HUES6 (cell line): ENCODE results near the gene SCAF4.

ENCODE experiments used
- H3K27ac ChIP-seq: 2 replicates; pipeline ENCODE4 v1.7.0; 2013; ENCODE audit warnings: low read depth, mild to moderate bottlenecking, low read length, inconsistent platforms
- H3K27me3 ChIP-seq: 2 replicates; pipeline ENCODE4 v1.6.1; 2013; ENCODE audit warnings: low read length; ENCODE audit not compliant: control insufficient read depth, insufficient read depth
- H3K36me3 ChIP-seq: 2 replicates; pipeline ENCODE4 v1.6.1; 2013; ENCODE audit warnings: low read length; ENCODE audit not compliant: control insufficient read depth, insufficient read depth
- H3K4me1 ChIP-seq: 2 replicates; pipeline ENCODE4 v1.6.1; 2013; ENCODE audit warnings: low read length; ENCODE audit not compliant: control insufficient read depth, insufficient read depth
- H3K4me3 ChIP-seq: 2 replicates; pipeline ENCODE4 v1.5.1; 2013; ENCODE audit warnings: low read depth, low read length
- H3K9ac ChIP-seq: one replicate; pipeline ENCODE4 v1.6.1; 2013; ENCODE audit warnings: mild to moderate bottlenecking, low read length
- H3K9me3 ChIP-seq: 2 replicates; pipeline ENCODE4 v1.6.1; 2013; ENCODE audit warnings: low read depth, low read length; ENCODE audit not compliant: control insufficient read depth, insufficient read depth

SCAF4 gene

DNA sequence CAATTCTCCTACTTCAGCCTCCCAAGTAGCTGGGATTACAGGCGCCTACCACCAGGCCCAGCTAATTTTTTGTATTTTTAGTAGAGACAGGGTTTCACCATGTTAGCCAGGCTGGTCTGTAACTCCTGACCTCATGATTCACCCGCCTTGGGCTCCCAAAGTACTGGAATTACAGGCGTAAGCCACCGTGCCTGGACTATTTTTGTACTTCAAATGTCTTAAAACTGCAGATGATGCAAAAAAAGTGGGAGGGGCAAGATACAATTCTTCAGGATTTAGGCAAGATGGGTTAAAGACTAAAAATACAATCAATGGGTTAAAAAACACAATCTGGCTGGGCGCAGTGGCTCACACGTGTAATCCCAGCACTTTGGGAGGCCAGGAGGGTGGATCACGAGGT lies 4.7 kb downstream of the SCAF4 start:
- H3K4me1 ChIP-seq: peaks cover 22% of the 10 kb centered on the region
- no peak overlapping the region for H3K9ac ChIP-seq
- no peaks in the 10 kb centered on the region for H3K27me3 ChIP-seq
- H3K4me3 ChIP-seq: no peak overlapping the region
- peaks cover 3% of the 10 kb centered on the region; the same call in 1 of the 2 replicates for H3K9me3 ChIP-seq
- no peak overlapping the region for H3K27ac ChIP-seq
- H3K36me3 ChIP-seq: peaks cover 17% of the 10 kb centered on the region; the same call in 1 of the 2 replicates

- no peaks in the 10 kb centered on the region for H3K27me3 ChIP-seq
- no peak overlapping the region for H3K4me3 ChIP-seq
- no peak overlapping the region for H3K9ac ChIP-seq
- peaks cover 22% of the 10 kb centered on the region for H3K4me1 ChIP-seq
- peaks cover 17% of the 10 kb centered on the region; the same call in 1 of the 2 replicates for H3K36me3 ChIP-seq
- H3K9me3 ChIP-seq: peaks cover 3% of the 10 kb centered on the region; the same call in 1 of the 2 replicates
- H3K27ac ChIP-seq: no peak overlapping the region
These were observed 5.5 kb downstream of the SCAF4 start for GRCh38 chr21:31726407-31726806.

DNA sequence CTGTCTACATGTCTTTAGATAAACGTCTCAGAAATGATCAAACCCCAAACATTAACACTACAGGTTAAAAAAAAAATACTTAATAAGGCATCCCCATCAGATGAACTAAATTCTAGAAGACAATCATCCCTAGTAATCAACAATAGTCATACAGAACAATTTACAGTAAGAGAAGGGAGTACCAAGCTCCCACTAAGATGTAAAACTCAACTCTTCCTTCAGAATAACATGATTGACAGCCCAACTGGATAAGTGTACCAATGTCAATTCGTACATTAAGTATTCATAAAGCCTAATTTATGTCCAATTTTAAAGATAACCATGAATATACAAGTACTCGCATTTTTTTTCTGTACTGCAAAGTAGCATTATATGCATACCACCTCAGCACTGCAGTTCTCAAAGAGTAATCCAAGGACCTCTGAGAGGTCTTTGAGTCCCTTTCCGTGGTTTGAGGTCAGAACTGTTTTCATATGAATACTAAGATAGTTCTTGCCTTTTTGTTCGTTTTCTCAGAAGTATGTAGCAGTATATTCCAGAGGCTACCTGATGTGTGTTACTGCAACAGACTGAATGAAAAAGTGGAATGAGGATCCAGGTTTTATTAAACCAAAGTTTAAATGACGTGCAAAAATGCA lies 6.6 kb downstream of the SCAF4 start:
- H3K27ac ChIP-seq: no peak overlapping the region
- peaks cover 3% of the 10 kb centered on the region; the same call in 1 of the 2 replicates for H3K9me3 ChIP-seq
- H3K4me1 ChIP-seq: peaks cover 24% of the 10 kb centered on the region
- H3K4me3 ChIP-seq: no peak overlapping the region
- peaks cover 17% of the 10 kb centered on the region; the same call in 1 of the 2 replicates for H3K36me3 ChIP-seq
- H3K9ac ChIP-seq: no peak overlapping the region
- no peaks in the 10 kb centered on the region for H3K27me3 ChIP-seq

DNA sequence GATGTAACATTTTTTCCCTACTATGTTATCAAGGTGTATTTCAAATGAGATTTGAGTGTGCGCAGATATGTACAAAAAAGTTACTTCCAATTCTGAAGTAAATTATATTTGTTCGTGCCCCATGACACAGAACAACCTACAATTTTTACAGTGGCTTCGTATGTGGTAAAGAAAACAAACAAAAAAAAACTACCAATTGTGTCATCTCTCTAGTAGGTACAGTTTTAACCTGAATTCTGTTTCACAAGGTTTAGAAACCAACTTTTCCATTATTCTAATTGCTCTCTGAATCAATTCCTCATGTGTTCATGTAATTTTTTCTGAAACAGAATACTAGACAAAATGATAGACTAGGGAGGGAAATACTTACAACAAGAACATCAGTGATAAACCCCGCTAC lies 7.4 kb downstream of the SCAF4 start:
- H3K36me3 ChIP-seq: peaks cover 17% of the 10 kb centered on the region; the same call in 1 of the 2 replicates
- peaks cover 20% of the 10 kb centered on the region; the same call in 1 of the 2 replicates for H3K4me1 ChIP-seq
- no peak overlapping the region for H3K9ac ChIP-seq
- H3K27me3 ChIP-seq: no peaks in the 10 kb centered on the region
- H3K27ac ChIP-seq: no peak overlapping the region
- no peak overlapping the region for H3K4me3 ChIP-seq
- H3K9me3 ChIP-seq: peaks cover 3% of the 10 kb centered on the region; the same call in 1 of the 2 replicates

- H3K27ac ChIP-seq: no peak overlapping the region
These were observed 10.5 kb downstream of the SCAF4 start for GRCh38 chr21:31721381-31721780.

DNA sequence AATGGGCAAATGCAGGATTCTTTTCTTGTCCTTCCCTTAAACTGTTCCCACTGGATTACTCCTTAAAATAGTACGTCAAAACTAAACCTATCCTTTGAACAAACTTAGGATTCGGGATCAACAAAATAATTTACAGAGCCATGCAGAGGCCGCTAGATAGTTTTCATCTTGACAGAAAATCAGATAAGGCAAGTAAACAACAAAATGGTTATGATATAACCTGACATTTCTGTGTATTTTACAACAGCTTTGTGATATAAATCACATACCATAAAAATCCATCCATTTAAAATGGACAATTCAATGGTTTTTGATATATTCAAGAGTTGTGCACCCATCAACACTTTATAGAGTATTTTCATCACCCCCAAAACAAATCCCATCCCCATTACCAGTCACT lies 11.2 kb downstream of the SCAF4 start:
- H3K4me1 ChIP-seq: peaks cover 21% of the 10 kb centered on the region
- no peak overlapping the region for H3K4me3 ChIP-seq
- no peaks in the 10 kb centered on the region for H3K36me3 ChIP-seq
- H3K27me3 ChIP-seq: no peaks in the 10 kb centered on the region
- H3K27ac ChIP-seq: no peak overlapping the region
- no peaks in the 10 kb centered on the region for H3K9me3 ChIP-seq
- H3K9ac ChIP-seq: no peak overlapping the region

More at GRCh38 chr21:31721381-31721780, 10.5 kb downstream of the SCAF4 start:
- no peak overlapping the region for H3K4me3 ChIP-seq
- H3K9me3 ChIP-seq: peaks cover 2% of the 10 kb centered on the region; the same call in 1 of the 2 replicates
- H3K27me3 ChIP-seq: no peaks in the 10 kb centered on the region
- H3K36me3 ChIP-seq: peaks cover 1% of the 10 kb centered on the region; the same call in 1 of the 2 replicates
- no peak overlapping the region for H3K9ac ChIP-seq
- H3K4me1 ChIP-seq: peaks cover 15% of the 10 kb centered on the region; the same call in 1 of the 2 replicates

DNA sequence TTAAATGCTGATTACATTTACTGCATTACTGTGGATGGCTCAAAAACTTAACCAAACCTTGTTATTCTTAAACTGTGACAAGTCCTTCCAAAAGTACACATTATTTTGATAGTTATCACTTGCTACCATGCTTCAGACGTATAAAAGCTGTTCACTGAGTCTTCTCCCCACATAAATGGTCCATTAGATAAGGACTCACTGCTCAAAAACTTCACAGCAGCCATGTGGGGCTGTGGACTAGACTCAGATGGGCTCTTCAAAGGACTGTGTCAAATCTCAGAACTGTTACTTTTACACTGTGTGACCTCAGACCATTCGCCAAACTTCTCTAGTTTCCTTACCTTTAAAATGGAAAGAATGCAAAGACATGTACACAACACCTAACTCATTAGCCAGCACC lies 11.6 kb downstream of the SCAF4 start:
- Histone ChIP-seq H3K27me3 (no peaks in the 10 kb centered on the region), H3K36me3 (no peaks in the 10 kb centered on the region), H3K4me3 (no peak overlapping the region), H3K9me3 (no peaks in the 10 kb centered on the region), H3K9ac (no peak overlapping the region), H3K27ac (no peak overlapping the region), H3K4me1 (peaks cover 23% of the 10 kb centered on the region)

GRCh38 chr21:31716106-31716505 lies 15.8 kb downstream of the SCAF4 start:
- Histone ChIP-seq H3K36me3 (no peaks in the 10 kb centered on the region), H3K9ac (no peak overlapping the region), H3K27me3 (no peaks in the 10 kb centered on the region), H3K4me3 (no peak overlapping the region), H3K4me1 (peaks cover 41% of the 10 kb centered on the region), H3K27ac (0 out of 2 replicates have a peak overlapping the region, but pooled peaks have one; percentile 9), H3K9me3 (no peaks in the 10 kb centered on the region)

DNA sequence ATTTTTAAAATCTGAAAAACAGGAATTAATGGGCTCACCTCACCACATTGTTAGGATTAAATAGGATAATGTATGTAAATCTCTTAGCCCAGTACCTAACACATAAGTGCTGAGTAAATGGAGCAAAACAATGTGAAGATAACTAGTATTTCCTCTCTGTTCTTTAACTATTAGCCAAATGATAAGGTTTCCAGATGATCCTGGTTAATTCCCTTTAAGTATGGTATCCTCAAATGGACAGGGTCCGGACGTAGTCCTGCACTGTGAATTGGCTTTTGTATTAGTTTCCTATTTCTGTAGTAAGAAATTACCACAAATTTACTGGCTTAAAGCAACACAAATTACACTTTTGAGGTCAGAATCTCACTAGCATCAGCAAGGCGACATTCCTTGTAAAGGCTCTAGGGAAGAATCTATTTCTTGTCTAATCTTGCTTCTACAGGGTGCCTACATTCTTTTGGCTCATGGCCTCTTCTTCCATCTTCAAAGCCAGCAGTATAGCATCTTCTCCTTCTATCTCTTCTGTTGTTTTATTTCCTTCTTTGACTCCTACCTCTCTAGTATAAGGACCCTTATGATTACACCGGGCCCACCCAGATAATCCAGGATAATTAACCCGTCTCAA lies 17.1 kb downstream of the SCAF4 start:
- no peak overlapping the region for H3K9ac ChIP-seq
- H3K27ac ChIP-seq: 0 out of 2 replicates have a peak overlapping the region, but pooled peaks have one; percentile 3
- no peaks in the 10 kb centered on the region for H3K36me3 ChIP-seq
- H3K4me3 ChIP-seq: no peak overlapping the region
- no peaks in the 10 kb centered on the region for H3K9me3 ChIP-seq
- peaks cover 38% of the 10 kb centered on the region for H3K4me1 ChIP-seq
- no peaks in the 10 kb centered on the region for H3K27me3 ChIP-seq

DNA sequence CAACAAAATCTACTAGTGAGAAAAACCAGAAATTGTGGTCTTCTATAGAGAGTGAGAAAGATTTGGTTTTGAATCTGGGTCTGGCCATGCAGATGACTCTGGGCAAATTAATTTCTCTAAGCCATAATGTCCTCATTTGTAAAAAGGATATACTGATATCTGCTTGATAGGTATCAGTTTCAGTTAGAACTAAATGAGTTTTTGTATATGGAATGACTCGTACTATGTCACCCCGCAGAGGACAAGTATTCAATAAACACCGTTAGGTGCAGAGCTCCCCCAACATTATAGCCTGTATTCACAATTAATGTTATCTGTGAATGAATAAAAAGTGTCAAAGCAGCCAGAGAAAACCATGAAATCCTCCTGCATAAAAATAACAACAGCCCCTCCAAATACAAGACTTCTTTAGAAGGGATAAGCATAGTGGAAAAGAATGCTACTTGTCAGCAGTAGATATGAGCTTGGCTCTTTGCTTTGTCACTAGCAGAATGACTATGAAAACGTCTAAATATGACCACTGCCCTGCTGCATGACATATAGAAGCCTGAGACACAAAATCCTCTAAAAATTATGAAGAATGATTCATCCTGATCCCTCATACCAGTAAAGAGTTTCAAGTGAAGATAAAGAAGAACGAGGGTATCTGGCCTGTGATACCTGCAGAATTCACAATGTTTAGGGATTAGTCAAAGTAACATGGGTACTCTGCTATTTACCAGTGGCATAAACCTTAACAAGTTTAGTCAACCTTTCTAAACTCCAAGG lies 17.8 kb downstream of the SCAF4 start:
- Histone ChIP-seq H3K36me3 (no peaks in the 10 kb centered on the region), H3K9me3 (no peaks in the 10 kb centered on the region), H3K4me3 (no peak overlapping the region), H3K27ac (peak overlapping the region; percentile 3; the same call in 1 of the 2 replicates), H3K27me3 (no peaks in the 10 kb centered on the region), H3K9ac (no peak overlapping the region), H3K4me1 (peaks cover 38% of the 10 kb centered on the region)

DNA sequence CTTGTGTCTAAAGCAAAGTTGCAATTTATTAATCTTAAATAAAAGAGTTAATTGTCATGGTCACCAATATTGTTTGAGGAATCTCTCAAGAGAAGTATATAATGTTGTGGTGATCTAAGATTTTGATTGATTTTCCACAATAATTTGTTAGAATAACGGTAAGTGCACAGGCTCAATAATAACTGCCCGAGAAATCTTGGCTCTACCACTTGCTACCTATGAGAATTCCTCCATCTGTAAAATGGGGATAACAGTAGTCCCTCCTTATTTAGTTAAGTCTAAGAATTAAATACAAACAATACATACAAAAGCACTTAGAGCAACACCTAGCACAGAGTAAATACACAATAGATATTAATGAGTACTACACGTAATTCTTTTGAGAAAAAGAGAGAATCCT lies 18.8 kb downstream of the SCAF4 start:
- H3K27ac ChIP-seq: no peak overlapping the region

More for the DNA sequence above, 18.8 kb downstream of the SCAF4 start:
- no peak overlapping the region for H3K9ac ChIP-seq
- no peaks in the 10 kb centered on the region for H3K9me3 ChIP-seq
- H3K36me3 ChIP-seq: no peaks in the 10 kb centered on the region
- no peak overlapping the region for H3K4me3 ChIP-seq
- no peaks in the 10 kb centered on the region for H3K27me3 ChIP-seq
- H3K4me1 ChIP-seq: peaks cover 38% of the 10 kb centered on the region
